ENCODE data around the gene OST4.

DNA sequence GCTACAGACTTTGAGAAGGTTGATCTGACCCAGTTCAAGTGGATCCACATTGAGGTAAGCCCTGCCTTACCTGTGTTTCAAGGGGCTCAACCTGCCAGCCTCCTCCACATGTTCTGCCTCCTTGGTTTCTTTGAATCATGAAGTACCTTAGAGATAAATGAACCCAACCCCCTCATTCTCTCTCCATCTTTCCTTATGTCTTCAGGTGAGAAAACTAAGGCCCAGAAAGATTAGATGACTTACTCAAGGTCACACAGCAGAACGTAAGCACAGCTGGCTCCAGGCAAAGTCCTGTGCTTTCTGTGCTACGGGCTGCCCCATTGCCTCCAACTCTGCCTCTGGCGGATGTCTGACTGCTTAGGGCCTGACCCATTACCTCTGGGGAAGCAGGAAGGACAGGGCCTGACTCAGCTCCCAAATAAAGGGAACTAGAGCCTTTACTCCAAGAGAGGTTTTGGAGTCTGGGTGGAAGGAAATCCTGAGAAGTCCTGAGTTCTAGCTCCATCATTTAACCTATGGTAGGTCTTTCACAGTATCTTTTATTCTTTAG, 25.4 kb upstream of the OST4 start:
- TF ChIP-seq POLR2A (IDR thresholded peaks at IDR 0.05), result no peak
- TF ChIP-seq, protein P1, sequence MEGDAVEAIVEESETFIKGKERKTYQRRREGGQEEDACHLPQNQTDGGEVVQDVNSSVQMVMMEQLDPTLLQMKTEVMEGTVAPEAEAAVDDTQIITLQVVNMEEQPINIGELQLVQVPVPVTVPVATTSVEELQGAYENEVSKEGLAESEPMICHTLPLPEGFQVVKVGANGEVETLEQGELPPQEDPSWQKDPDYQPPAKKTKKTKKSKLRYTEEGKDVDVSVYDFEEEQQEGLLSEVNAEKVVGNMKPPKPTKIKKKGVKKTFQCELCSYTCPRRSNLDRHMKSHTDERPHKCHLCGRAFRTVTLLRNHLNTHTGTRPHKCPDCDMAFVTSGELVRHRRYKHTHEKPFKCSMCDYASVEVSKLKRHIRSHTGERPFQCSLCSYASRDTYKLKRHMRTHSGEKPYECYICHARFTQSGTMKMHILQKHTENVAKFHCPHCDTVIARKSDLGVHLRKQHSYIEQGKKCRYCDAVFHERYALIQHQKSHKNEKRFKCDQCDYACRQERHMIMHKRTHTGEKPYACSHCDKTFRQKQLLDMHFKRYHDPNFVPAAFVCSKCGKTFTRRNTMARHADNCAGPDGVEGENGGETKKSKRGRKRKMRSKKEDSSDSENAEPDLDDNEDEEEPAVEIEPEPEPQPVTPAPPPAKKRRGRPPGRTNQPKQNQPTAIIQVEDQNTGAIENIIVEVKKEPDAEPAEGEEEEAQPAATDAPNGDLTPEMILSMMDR (IDR thresholded peaks at IDR 0.05), result no peak
